SK-N-DZ (cell line): ENCODE measurements around the gene ARL4A. TPM values are rescaled to one million over a fixed set of nuclear protein-coding genes. Genes with fewer than 3 reads are reported as not detected.
"Not testable (repeated sequence)": the region's sequence is repeated elsewhere in the genome, so short reads cannot be mapped to it uniquely, and the experiment has no call there.

Source experiments
- DNase-seq: peaks from one replicate; pipeline ENCODE4 v3.0.0-alpha.2; 2015; ENCODE audit warnings: low spot score
- polyA plus RNA-seq, 2 experiments: library from polyadenylated mRNA; depleted of rRNA; stranded (reverse); fragments of >200 nt; gene quantifications; 2 replicates each; pipeline ENCODE4 v1.2.3, GENCODE V29; 2014

ARL4A gene
- 6.1 and 10.7 TPM in 2 replicates for polyA plus RNA-seq (2014; cell fraction: cytosol; rRNA removed)
- polyA plus RNA-seq (2014; cell fraction: nucleus; rRNA removed), result 3.8 and 8.4 TPM in 2 replicates

- peak; percentile 96 for DNase-seq
Observed at GRCh38 chr7:12686891-12687717, at the start of gene ARL4A. TSS of gene ARL4A (plus strand) at chr7:12687633. CDS start at chr7:12688255, 622 bp downstream.

GRCh38 chr7:12637819-12638592 lies 49.4 kb upstream of the ARL4A start:
- DNase-seq, result peak; percentile 66

GRCh38 chr7:12638851-12639456 lies 48.5 kb upstream of the ARL4A start:
- DNase-seq, result peak; percentile 36

- DNase-seq, result no peak
Observed at GRCh38 chr7:12640299-12641096, 46.9 kb upstream of the ARL4A start.

GRCh38 chr7:12641196-12641595 lies 46.2 kb upstream of the ARL4A start:
- DNase-seq, result no peak

- DNase-seq, result no peak
Observed at GRCh38 chr7:12642508-12642907, 44.9 kb upstream of the ARL4A start.

- no peak for DNase-seq
Observed at GRCh38 chr7:12643001-12643643, 44.3 kb upstream of the ARL4A start.

- DNase-seq, result no peak
Observed at GRCh38 chr7:12643644-12644043, 43.8 kb upstream of the ARL4A start.

- not testable (repeated sequence) for DNase-seq
Observed at GRCh38 chr7:12645212-12645611, 42.2 kb upstream of the ARL4A start.

GRCh38 chr7:12646139-12646538 lies 41.3 kb upstream of the ARL4A start:
- DNase-seq, result peak; percentile 31

GRCh38 chr7:12647364-12648219 lies 39.8 kb upstream of the ARL4A start:
- DNase-seq, result no peak

- DNase-seq, result no peak
Observed at GRCh38 chr7:12648704-12649261, 38.6 kb upstream of the ARL4A start.

- no peak for DNase-seq
Observed at GRCh38 chr7:12649348-12649747, 38.1 kb upstream of the ARL4A start.

GRCh38 chr7:12650080-12650479 lies 37.4 kb upstream of the ARL4A start:
- DNase-seq, result no peak

GRCh38 chr7:12653110-12653509 lies 34.3 kb upstream of the ARL4A start:
- DNase-seq, result no peak

GRCh38 chr7:12653518-12653917 lies 33.9 kb upstream of the ARL4A start:
- no peak for DNase-seq

GRCh38 chr7:12655161-12655560 lies 32.3 kb upstream of the ARL4A start:
- DNase-seq, result no peak

- DNase-seq, result not testable (repeated sequence)
Observed at GRCh38 chr7:12660423-12660822, 27.0 kb upstream of the ARL4A start.

- DNase-seq, result not testable (repeated sequence)
Observed at GRCh38 chr7:12660986-12661385, 26.4 kb upstream of the ARL4A start.
